GM23338 (cell line): ENCODE results near the gene CFAP77. TPM values are rescaled to one million over a fixed set of nuclear protein-coding genes. Genes with fewer than 3 reads are reported as not detected.

Experiments
- ATAC-seq: fragments of 200-7000 bp; cut with Tn5 transposase; 3 replicates; pipeline ENCODE4 v1.9.1; 2020
- DNase-seq: peaks from one replicate; pipeline ENCODE4 v3.0.0-alpha.2; 2015; ENCODE audit warnings: low spot score
- H2AFZ ChIP-seq: fragments of 200-600 bp; sonication (generic); 2 replicates; pipeline ENCODE4 v1.8.0; 2016; ENCODE audit warnings: antibody characterized with exemption, mild to moderate bottlenecking, moderate library complexity
- H3F3A ChIP-seq: fragments of 200-600 bp; sonication (generic); replicated peaks from 2 replicates; pipeline ENCODE4 v1.8.0; 2017; ENCODE audit warnings: antibody characterized with exemption, mixed run types, low read depth
- H3K27ac ChIP-seq: fragments of 200-600 bp; sonication (generic); 2 replicates; pipeline ENCODE4 v1.6.1; 2016; ENCODE audit warnings: low read depth
- H3K27me3 ChIP-seq: fragments of 200-600 bp; sonication (generic); 2 replicates; pipeline ENCODE4 v1.8.0; 2016; ENCODE audit warnings: mild to moderate bottlenecking, mixed run types, moderate library complexity; ENCODE audit not compliant: insufficient read depth
- H3K36me3 ChIP-seq: fragments of 200-600 bp; sonication (generic); 2 replicates; pipeline ENCODE4 v1.8.0; 2016; ENCODE audit warnings: mild to moderate bottlenecking; ENCODE audit not compliant: insufficient read depth
- H3K4me1 ChIP-seq: fragments of 200-600 bp; sonication (generic); 2 replicates; pipeline ENCODE4 v1.8.0; 2016; ENCODE audit warnings: mild to moderate bottlenecking, moderate library complexity; ENCODE audit not compliant: insufficient read depth
- H3K4me2 ChIP-seq: fragments of 200-600 bp; sonication (generic); 2 replicates; pipeline ENCODE4 v1.7.1; 2017; ENCODE audit warnings: mixed run types
- H3K4me3 ChIP-seq: fragments of 200-600 bp; sonication (generic); 2 replicates; pipeline ENCODE4 v1.6.1; 2016; ENCODE audit warnings: mixed run types
- H3K79me2 ChIP-seq: fragments of 200-600 bp; sonication (generic); replicated peaks from 2 replicates; pipeline ENCODE4 v1.8.0; 2017; ENCODE audit warnings: mild to moderate bottlenecking; ENCODE audit not compliant: insufficient read depth
- H3K9me2 ChIP-seq: fragments of 200-600 bp; sonication (generic); 2 replicates; pipeline ENCODE4 v1.8.0; 2017; ENCODE audit not compliant: insufficient read depth
- H4K20me1 ChIP-seq: fragments of 200-600 bp; sonication (generic); replicated peaks from 2 replicates; pipeline ENCODE4 v1.8.0; 2017; ENCODE audit warnings: mild to moderate bottlenecking; ENCODE audit not compliant: insufficient read depth
- H3K27ac Mint-ChIP-seq: 2 replicates; pipeline ENCODE4 v1.8.0; 2020; ENCODE audit warnings: inconsistent platforms, mild to moderate bottlenecking, moderate library complexity, mixed read lengths
- H3K27me3 Mint-ChIP-seq: 3 replicates; pipeline ENCODE4 v1.8.0; 2022; ENCODE audit warnings: low read depth, mild to moderate bottlenecking, moderate library complexity, mixed read lengths, inconsistent platforms; ENCODE audit not compliant: insufficient read depth, poor library complexity
- H3K36me3 Mint-ChIP-seq: 3 replicates; pipeline ENCODE4 v1.8.0; 2021; ENCODE audit warnings: low read depth, mild to moderate bottlenecking, inconsistent platforms, moderate library complexity, mixed read lengths
- H3K4me1 Mint-ChIP-seq: 3 replicates; pipeline ENCODE4 v1.8.0; 2020; ENCODE audit warnings: mild to moderate bottlenecking, inconsistent platforms, mixed read lengths
- H3K4me3 Mint-ChIP-seq: 3 replicates; pipeline ENCODE4 v1.8.0; 2021; ENCODE audit warnings: moderate library complexity, mild to moderate bottlenecking, inconsistent platforms, mixed read lengths
- H3K9me3 Mint-ChIP-seq: 3 replicates; pipeline ENCODE4 v1.8.0; 2020; ENCODE audit warnings: moderate library complexity, mild to moderate bottlenecking, inconsistent platforms, mixed read lengths
- CREB1 ChIP-seq: fragments of 250-450 bp; sonication (Bioruptor Pico); IDR thresholded peaks from 2 replicates; pipeline ENCODE4 v1.5.0; 2020; ENCODE audit warnings: low read depth, mild to moderate bottlenecking, moderate library complexity
- EZH2phosphoT487 ChIP-seq: fragments of 200-600 bp; sonication (generic); IDR thresholded peaks from one replicate; pipeline ENCODE4 v1.8.1; 2018; ENCODE audit warnings: antibody characterized with exemption; ENCODE audit not compliant: unreplicated experiment
- NANOG ChIP-seq: IDR thresholded peaks from 2 replicates; pipeline ENCODE4 v1.6.1; 2016; ENCODE audit warnings: antibody characterized with exemption, borderline replicate concordance
- POLR2AphosphoS5 ChIP-seq: IDR thresholded peaks from 2 replicates; pipeline ENCODE4 v1.6.1; 2016; ENCODE audit warnings: antibody characterized with exemption, low read depth
- ZNF331 ChIP-seq: fragments of 250-450 bp; sonication (Bioruptor Pico); IDR thresholded peaks from 2 replicates; pipeline ENCODE4 v1.5.0; 2020; ENCODE audit warnings: low read depth, mild to moderate bottlenecking, moderate library complexity
- polyA plus RNA-seq: library from polyadenylated mRNA; unstranded; fragments of >200 nt; fragmentation: Nextera tagmentation; extraction: Ambion mirVana; gene quantifications from 2 replicates; pipeline ENCODE4 v1.2.1, GENCODE V29; 2016
- total RNA-seq: library from RNA; depleted of rRNA; stranded (reverse); fragments of >200 nt; shearing (Covaris generic); gene quantifications from 2 replicates; pipeline ENCODE4 v1.2.3, GENCODE V29; 2014
- TF ChIP-seq, protein P1 (sequence below), 2 experiments: fragments of 200-600 bp in 1 of 2; sonication (generic) in 1 of 2; conservative IDR thresholded peaks; 2 replicates each; pipeline versions ENCODE4 v1.5.1 to v1.6.1; 2016 to 2017; ENCODE audit warnings: antibody characterized with exemption in 2 of 2, low read depth in 2 of 2, mild to moderate bottlenecking in 2 of 2, moderate library complexity in 1 of 2
- TF ChIP-seq, protein P2 (sequence below): fragments of 250-450 bp; sonication (Bioruptor Pico); IDR thresholded peaks from 2 replicates; pipeline ENCODE4 v1.5.0; 2020; ENCODE audit warnings: mild to moderate bottlenecking, moderate library complexity

Gene CFAP77
- total and polyA plus RNA-seq, 2 experiments from 2014 or later = 0.97 to 1.3 TPM

- Mint-ChIP-seq H3K27me3 (peaks cover 5% of the 10 kb centered on the region), H3K4me1 (peaks cover 16% of the 10 kb centered on the region), H3K27ac (no peak overlapping the region), H3K36me3 (peaks cover 5% of the 10 kb centered on the region), H3K9me3 (peaks cover 12% of the 10 kb centered on the region), H3K4me3 (no peak overlapping the region)
- H3K4me3 ChIP-seq = no peak overlapping the region
- H3K79me2 ChIP-seq = no peaks in the 10 kb centered on the region
- no peak overlapping the region for H3K27ac ChIP-seq
- ATAC-seq (peak; percentile 53), DNase-seq (no peak)
- no peaks in the 10 kb centered on the region for H4K20me1 ChIP-seq
- no peaks in the 10 kb centered on the region for H3K27me3 ChIP-seq
- H3K36me3 ChIP-seq = no peaks in the 10 kb centered on the region
- peaks cover 5% of the 10 kb centered on the region; the same call in 1 of the 2 replicates for H3K4me1 ChIP-seq
- H2AFZ ChIP-seq = no peak overlapping the region
- no peaks in the 10 kb centered on the region for H3F3A ChIP-seq
- TF ChIP-seq, protein P1, sequence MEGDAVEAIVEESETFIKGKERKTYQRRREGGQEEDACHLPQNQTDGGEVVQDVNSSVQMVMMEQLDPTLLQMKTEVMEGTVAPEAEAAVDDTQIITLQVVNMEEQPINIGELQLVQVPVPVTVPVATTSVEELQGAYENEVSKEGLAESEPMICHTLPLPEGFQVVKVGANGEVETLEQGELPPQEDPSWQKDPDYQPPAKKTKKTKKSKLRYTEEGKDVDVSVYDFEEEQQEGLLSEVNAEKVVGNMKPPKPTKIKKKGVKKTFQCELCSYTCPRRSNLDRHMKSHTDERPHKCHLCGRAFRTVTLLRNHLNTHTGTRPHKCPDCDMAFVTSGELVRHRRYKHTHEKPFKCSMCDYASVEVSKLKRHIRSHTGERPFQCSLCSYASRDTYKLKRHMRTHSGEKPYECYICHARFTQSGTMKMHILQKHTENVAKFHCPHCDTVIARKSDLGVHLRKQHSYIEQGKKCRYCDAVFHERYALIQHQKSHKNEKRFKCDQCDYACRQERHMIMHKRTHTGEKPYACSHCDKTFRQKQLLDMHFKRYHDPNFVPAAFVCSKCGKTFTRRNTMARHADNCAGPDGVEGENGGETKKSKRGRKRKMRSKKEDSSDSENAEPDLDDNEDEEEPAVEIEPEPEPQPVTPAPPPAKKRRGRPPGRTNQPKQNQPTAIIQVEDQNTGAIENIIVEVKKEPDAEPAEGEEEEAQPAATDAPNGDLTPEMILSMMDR (conservative IDR thresholded peaks at IDR 0.05; ENCODE audit: low read depth in 2 of 2) = no peak
- TF ChIP-seq ZNF331 = no peak
- no peak for TF ChIP-seq EZH2phosphoT487
- TF ChIP-seq, protein P2, sequence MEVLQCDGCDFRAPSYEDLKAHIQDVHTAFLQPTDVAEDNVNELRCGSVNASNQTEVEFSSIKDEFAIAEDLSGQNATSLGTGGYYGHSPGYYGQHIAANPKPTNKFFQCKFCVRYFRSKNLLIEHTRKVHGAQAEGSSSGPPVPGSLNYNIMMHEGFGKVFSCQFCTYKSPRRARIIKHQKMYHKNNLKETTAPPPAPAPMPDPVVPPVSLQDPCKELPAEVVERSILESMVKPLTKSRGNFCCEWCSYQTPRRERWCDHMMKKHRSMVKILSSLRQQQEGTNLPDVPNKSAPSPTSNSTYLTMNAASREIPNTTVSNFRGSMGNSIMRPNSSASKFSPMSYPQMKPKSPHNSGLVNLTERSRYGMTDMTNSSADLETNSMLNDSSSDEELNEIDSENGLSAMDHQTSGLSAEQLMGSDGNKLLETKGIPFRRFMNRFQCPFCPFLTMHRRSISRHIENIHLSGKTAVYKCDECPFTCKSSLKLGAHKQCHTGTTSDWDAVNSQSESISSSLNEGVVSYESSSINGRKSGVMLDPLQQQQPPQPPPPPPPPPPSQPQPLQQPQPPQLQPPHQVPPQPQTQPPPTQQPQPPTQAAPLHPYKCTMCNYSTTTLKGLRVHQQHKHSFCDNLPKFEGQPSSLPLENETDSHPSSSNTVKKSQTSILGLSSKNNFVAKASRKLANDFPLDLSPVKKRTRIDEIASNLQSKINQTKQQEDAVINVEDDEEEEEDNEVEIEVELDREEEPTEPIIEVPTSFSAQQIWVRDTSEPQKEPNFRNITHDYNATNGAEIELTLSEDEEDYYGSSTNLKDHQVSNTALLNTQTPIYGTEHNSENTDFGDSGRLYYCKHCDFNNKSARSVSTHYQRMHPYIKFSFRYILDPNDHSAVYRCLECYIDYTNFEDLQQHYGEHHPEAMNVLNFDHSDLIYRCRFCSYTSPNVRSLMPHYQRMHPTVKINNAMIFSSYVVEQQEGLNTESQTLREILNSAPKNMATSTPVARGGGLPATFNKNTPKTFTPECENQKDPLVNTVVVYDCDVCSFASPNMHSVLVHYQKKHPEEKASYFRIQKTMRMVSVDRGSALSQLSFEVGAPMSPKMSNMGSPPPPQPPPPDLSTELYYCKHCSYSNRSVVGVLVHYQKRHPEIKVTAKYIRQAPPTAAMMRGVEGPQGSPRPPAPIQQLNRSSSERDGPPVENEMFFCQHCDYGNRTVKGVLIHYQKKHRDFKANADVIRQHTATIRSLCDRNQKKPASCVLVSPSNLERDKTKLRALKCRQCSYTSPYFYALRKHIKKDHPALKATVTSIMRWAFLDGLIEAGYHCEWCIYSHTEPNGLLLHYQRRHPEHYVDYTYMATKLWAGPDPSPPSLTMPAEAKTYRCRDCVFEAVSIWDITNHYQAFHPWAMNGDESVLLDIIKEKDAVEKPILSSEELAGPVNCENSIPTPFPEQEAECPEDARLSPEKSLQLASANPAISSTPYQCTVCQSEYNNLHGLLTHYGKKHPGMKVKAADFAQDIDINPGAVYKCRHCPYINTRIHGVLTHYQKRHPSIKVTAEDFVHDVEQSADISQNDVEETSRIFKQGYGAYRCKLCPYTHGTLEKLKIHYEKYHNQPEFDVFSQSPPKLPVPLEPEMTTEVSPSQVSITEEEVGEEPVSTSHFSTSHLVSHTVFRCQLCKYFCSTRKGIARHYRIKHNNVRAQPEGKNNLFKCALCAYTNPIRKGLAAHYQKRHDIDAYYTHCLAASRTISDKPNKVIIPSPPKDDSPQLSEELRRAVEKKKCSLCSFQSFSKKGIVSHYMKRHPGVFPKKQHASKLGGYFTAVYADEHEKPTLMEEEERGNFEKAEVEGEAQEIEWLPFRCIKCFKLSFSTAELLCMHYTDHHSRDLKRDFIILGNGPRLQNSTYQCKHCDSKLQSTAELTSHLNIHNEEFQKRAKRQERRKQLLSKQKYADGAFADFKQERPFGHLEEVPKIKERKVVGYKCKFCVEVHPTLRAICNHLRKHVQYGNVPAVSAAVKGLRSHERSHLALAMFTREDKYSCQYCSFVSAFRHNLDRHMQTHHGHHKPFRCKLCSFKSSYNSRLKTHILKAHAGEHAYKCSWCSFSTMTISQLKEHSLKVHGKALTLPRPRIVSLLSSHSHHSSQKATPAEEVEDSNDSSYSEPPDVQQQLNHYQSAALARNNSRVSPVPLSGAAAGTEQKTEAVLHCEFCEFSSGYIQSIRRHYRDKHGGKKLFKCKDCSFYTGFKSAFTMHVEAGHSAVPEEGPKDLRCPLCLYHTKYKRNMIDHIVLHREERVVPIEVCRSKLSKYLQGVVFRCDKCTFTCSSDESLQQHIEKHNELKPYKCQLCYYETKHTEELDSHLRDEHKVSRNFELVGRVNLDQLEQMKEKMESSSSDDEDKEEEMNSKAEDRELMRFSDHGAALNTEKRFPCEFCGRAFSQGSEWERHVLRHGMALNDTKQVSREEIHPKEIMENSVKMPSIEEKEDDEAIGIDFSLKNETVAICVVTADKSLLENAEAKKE (CRISPR knock-in tag) = no peak
- TF ChIP-seq NANOG = no peak
- no peak for TF ChIP-seq POLR2AphosphoS5
- no peak for TF ChIP-seq CREB1 (CRISPR knock-in tag)
- H3K4me2 ChIP-seq = no peak overlapping the region
- H3K9me2 ChIP-seq = no peaks in the 10 kb centered on the region
Observed at GRCh38 chr9:132556235-132556634, 146.2 kb downstream of the CFAP77 start.
